PC-3 (cell line): ENCODE measurements around the gene TMEM81. TPM values are rescaled to one million over a fixed set of nuclear protein-coding genes. Genes with fewer than 3 reads are reported as not detected.

Source experiments
- ATAC-seq: fragments of 200-7000 bp; cut with Tn5 transposase; 2 replicates; pipeline ENCODE4 v1.9.1; 2020; ENCODE audit warnings: mild to moderate bottlenecking, moderate library complexity
- BruUV-seq: library from RNA; stranded (reverse); fragments of 400-500 nt; replicated peaks from 2 replicates; lab custom pipeline; 2021; lab: Mats Ljungman, UMichigan
- CTCF ChIA-PET: fragments of 300-600 bp; sonication (Branson Sonifier 250); formaldehyde crosslinking; loops from one replicate; lab custom pipeline; 2022; ENCODE audit warnings: antibody characterized with exemption; lab: Charles Lee
- POLR2A ChIA-PET: fragments of 300-600 bp; sonication (Branson Sonifier 250); formaldehyde crosslinking; loops from one replicate; lab custom pipeline; 2022; ENCODE audit warnings: antibody characterized with exemption; ENCODE audit not compliant: unreplicated experiment; lab: Charles Lee
- DNase-seq: peaks from one replicate; pipeline ENCODE4 v3.0.0-alpha.2; 2015
- H2AFZ ChIP-seq: fragments of 300-600 bp; sonication (generic); 2 replicates; pipeline ENCODE4 v1.6.0; 2016; ENCODE audit warnings: antibody characterized with exemption, low read length
- H3F3A ChIP-seq: fragments of 300-600 bp; sonication (generic); one replicate; pipeline ENCODE4 v1.6.0; 2017; ENCODE audit warnings: antibody characterized with exemption, low read length, control low read depth, mild to moderate bottlenecking; ENCODE audit not compliant: unreplicated experiment
- H3K27ac ChIP-seq: fragments of 300-600 bp; sonication (generic); 2 replicates; pipeline ENCODE4 v1.5.1; 2016; ENCODE audit warnings: mild to moderate bottlenecking, low read length
- H3K27me3 ChIP-seq: fragments of 300-600 bp; sonication (generic); 2 replicates; pipeline ENCODE4 v1.6.1; 2016; ENCODE audit warnings: low read length, mixed read lengths
- H3K36me3 ChIP-seq: fragments of 300-600 bp; sonication (generic); 2 replicates; pipeline ENCODE4 v1.6.1; 2016; ENCODE audit warnings: low read depth, mixed run types, low read length, mixed read lengths
- H3K4me1 ChIP-seq: fragments of 300-600 bp; sonication (generic); 2 replicates; pipeline ENCODE4 v1.5.1; 2016; ENCODE audit warnings: low read length; ENCODE audit not compliant: insufficient read depth
- H3K4me2 ChIP-seq: fragments of 300-600 bp; sonication (generic); 2 replicates; pipeline ENCODE4 v1.6.0; 2016; ENCODE audit warnings: low read length
- H3K4me3 ChIP-seq: fragments of 300-600 bp; sonication (generic); 2 replicates; pipeline ENCODE4 v1.5.1; 2016; ENCODE audit warnings: mild to moderate bottlenecking, low read length, mixed read lengths
- H3K79me2 ChIP-seq: fragments of 300-600 bp; sonication (generic); 2 replicates; pipeline ENCODE4 v1.6.1; 2017; ENCODE audit warnings: low read length, mixed read lengths
- H3K9ac ChIP-seq: fragments of 300-600 bp; sonication (generic); 2 replicates; pipeline ENCODE4 v1.6.0; 2016; ENCODE audit warnings: mild to moderate bottlenecking, low read length
- H3K9me2 ChIP-seq: fragments of 300-600 bp; sonication (generic); replicated peaks from 2 replicates; pipeline ENCODE4 v1.6.1; 2016; ENCODE audit warnings: mixed run types, low read length, mixed read lengths
- H3K9me3 ChIP-seq: fragments of 300-600 bp; sonication (generic); 2 replicates; pipeline ENCODE4 v1.6.1; 2016; ENCODE audit warnings: low read length, mixed read lengths
- H4K20me1 ChIP-seq: fragments of 300-600 bp; sonication (generic); 2 replicates; pipeline ENCODE4 v1.6.1; 2016; ENCODE audit warnings: low read length, mixed read lengths
- CTCF ChIP-seq: fragments of 300-600 bp; sonication (generic); conservative IDR thresholded peaks from 2 replicates; pipeline ENCODE4 v1.5.1; 2017; ENCODE audit warnings: antibody characterized with exemption, low read depth, mild to moderate bottlenecking, low read length
- EZH2 ChIP-seq: fragments of 300-600 bp; sonication (generic); IDR thresholded peaks from one replicate; pipeline ENCODE4 v1.6.1; 2017; ENCODE audit warnings: antibody characterized with exemption, mild to moderate bottlenecking, low read length; ENCODE audit not compliant: unreplicated experiment
- EZH2phosphoT487 ChIP-seq: fragments of 300-600 bp; sonication (generic); IDR thresholded peaks from 2 replicates; pipeline ENCODE4 v1.6.1; 2018; ENCODE audit warnings: mild to moderate bottlenecking, antibody characterized with exemption, low read length, borderline replicate concordance
- intact Hi-C: fragments of 100-400 bp; cut with micrococcal nuclease; formaldehyde crosslinking; loops from 2 replicates; pipeline ENCODE4 v1.9.0; 2023
- total RNA-seq: library from RNA; depleted of rRNA; stranded (reverse); fragments of >200 nt; gene quantifications from 2 replicates; pipeline ENCODE4 v1.2.3, GENCODE V29; 2014

Gene TMEM81
- total RNA-seq, 1 experiment from 2014 or later = 6.3 TPM

- Histone ChIP-seq H3K9me2 (no peaks in the 10 kb centered on the region), H2AFZ (no peak overlapping the region), H3K9ac (no peak overlapping the region), H3K4me3 (no peak overlapping the region), H3K4me1 (no peaks in the 10 kb centered on the region), H3K4me2 (no peak overlapping the region), H3K27ac (no peak overlapping the region), H3K79me2 (no peaks in the 10 kb centered on the region), H3K9me3 (no peaks in the 10 kb centered on the region), H3F3A (no peaks in the 10 kb centered on the region), H3K36me3 (no peaks in the 10 kb centered on the region), H3K27me3 (peaks cover 5% of the 10 kb centered on the region; the same call in 1 of the 2 replicates), H4K20me1 (no peaks in the 10 kb centered on the region)
- DNase-seq (no peak), ATAC-seq (no peak)
- intact Hi-C loops = loop anchor here (5.0 kb wide), 2 partner anchors 195 to 255 kb away; no protein-coding TSS in a partner anchor
- TF ChIP-seq CTCF (no peak), EZH2 (no peak), EZH2phosphoT487 (no peak)
- ChIA-PET CTCF (interaction anchor here (0.6 to 1.9 kb wide), 6 partner anchors 10 to 255 kb away, joined by 4 to 62 read pairs (median 7); no protein-coding TSS in a partner anchor), POLR2A (no interaction called here)
- no TSS peak for BruUV-seq
Observed at GRCh38 chr1:205062319-205062718, 21.9 kb downstream of the TMEM81 start.

GRCh38 chr1:205061665-205062069, 22.6 kb downstream of the TMEM81 start:
- ChIA-PET POLR2A (interaction anchor here (0.6 kb wide), 2 partner anchors 10 to 72 kb away, joined by 3 read pairs; no protein-coding TSS in a partner anchor), CTCF (interaction anchor here (0.5 to 1.9 kb wide), 41 partner anchors 8 to 1916 kb away, joined by 3 to 62 read pairs (median 4); partner anchors contain the start of gene RBBP5)
- H3K9ac ChIP-seq = no peak overlapping the region
- no peak overlapping the region for H3K27ac ChIP-seq
- no peaks in the 10 kb centered on the region for H3K36me3 ChIP-seq
- no peaks in the 10 kb centered on the region for H3K4me1 ChIP-seq
- DNase-seq (peak; percentile 97), ATAC-seq (peak; percentile 86)
- intact Hi-C loops = loop anchor here (1.0 to 5.0 kb wide), 4 partner anchors 72 to 254 kb away; no protein-coding TSS in a partner anchor
- no peaks in the 10 kb centered on the region for H3K9me3 ChIP-seq
- no peak for TF ChIP-seq EZH2phosphoT487
- peak; percentile 99 for TF ChIP-seq CTCF
- no peaks in the 10 kb centered on the region for H3F3A ChIP-seq
- H4K20me1 ChIP-seq = no peaks in the 10 kb centered on the region
- peaks cover 8% of the 10 kb centered on the region; the same call in 1 of the 2 replicates for H3K27me3 ChIP-seq
- H3K4me3 ChIP-seq = no peak overlapping the region
- peak overlapping the region; percentile 55 for H2AFZ ChIP-seq
- BruUV-seq = no TSS peak
- no peaks in the 10 kb centered on the region for H3K9me2 ChIP-seq
- no peaks in the 10 kb centered on the region for H3K79me2 ChIP-seq
- H3K4me2 ChIP-seq = peak overlapping the region; percentile 45

GRCh38 chr1:205061227-205061626, 23.0 kb downstream of the TMEM81 start:
- Histone ChIP-seq H3K4me3 (no peak overlapping the region), H3K27me3 (peaks cover 13% of the 10 kb centered on the region; the same call in 1 of the 2 replicates), H3F3A (no peaks in the 10 kb centered on the region), H3K4me1 (no peaks in the 10 kb centered on the region), H3K9ac (no peak overlapping the region), H2AFZ (peak overlapping the region; percentile 55; the same call in 1 of the 2 replicates), H3K9me3 (no peaks in the 10 kb centered on the region), H3K79me2 (no peaks in the 10 kb centered on the region), H3K4me2 (no peak overlapping the region), H3K9me2 (no peaks in the 10 kb centered on the region), H3K27ac (no peak overlapping the region), H4K20me1 (no peaks in the 10 kb centered on the region), H3K36me3 (no peaks in the 10 kb centered on the region)
- ATAC-seq = no peak; the same call in 1 of the 2 replicates
- ChIA-PET CTCF (interaction anchor here (0.6 to 1.9 kb wide), 27 partner anchors 9 to 1756 kb away, joined by 3 to 62 read pairs (median 5); partner anchors contain the start of gene RBBP5), POLR2A (no interaction called here)
- DNase-seq = no peak
- BruUV-seq = no TSS peak
- TF ChIP-seq EZH2 = no peak
- TF ChIP-seq CTCF = no peak
- TF ChIP-seq EZH2phosphoT487 = no peak
- intact Hi-C loops = loop anchor here (1.0 to 5.0 kb wide), 4 partner anchors 72 to 254 kb away; no protein-coding TSS in a partner anchor
